Measurements from ENCODE around the gene INSIG1.

GRCh38 chr7:155333346-155334234 is 35.9 kb downstream of the INSIG1 start:
- TF ChIP-seq CTCF (conservative IDR thresholded peaks at IDR 0.05; ENCODE audit: low read depth, low read length) (no peak), RFX5 (IDR thresholded peaks at IDR 0.05; ENCODE audit: low read depth, low read length) (no peak), RAD21 (IDR thresholded peaks at IDR 0.05; ENCODE audit: low read length) (no peak), CHD1 (IDR thresholded peaks at IDR 0.05; ENCODE audit: low read depth, low read length) (no peak), POLR2A (IDR thresholded peaks at IDR 0.05; ENCODE audit: low read depth, low read length) (no peak), MXI1 (IDR thresholded peaks at IDR 0.05; ENCODE audit: borderline replicate concordance, low read depth, low read length) (no peak), BHLHE40 (IDR thresholded peaks at IDR 0.05; ENCODE audit: low read depth, low read length) (no peak)

Data from IMR-90 (cell line).